Endothelial cell of umbilical vein (primary cell): ENCODE data around the gene SAMD5. TPM values are rescaled to one million over a fixed set of nuclear protein-coding genes. Genes with fewer than 3 reads are reported as not detected.

ENCODE experiments used
- BruUV-seq: library from RNA; stranded (reverse); fragments of 400-500 nt; replicated peaks from 2 replicates; lab custom pipeline; 2021; lab: Mats Ljungman, UMichigan
- CTCF ChIA-PET: fragments of 300-600, 350-600 bp; sonication (Branson Sonifier 250); formaldehyde crosslinking; loops from one replicate; lab custom pipeline; 2021; ENCODE audit warnings: antibody characterized with exemption, inconsistent platforms; lab: Charles Lee
- POLR2A ChIA-PET: fragments of 300-600, 350-600 bp; sonication (Branson Sonifier 250); formaldehyde crosslinking; loops from one replicate; lab custom pipeline; 2021; ENCODE audit warnings: antibody characterized with exemption, inconsistent platforms; lab: Charles Lee
- DNase-seq: peaks from one replicate; pipeline ENCODE4 v3.0.0-alpha.2; 2011; ENCODE audit warnings: low read depth, low spot score
- FAIRE-seq: peaks from 2 replicates; lab custom pipeline; 2011; peaks lifted over from hg19 to GRCh38; lab: Jason Lieb, UNC
- H2AFZ ChIP-seq: 2 replicates; pipeline ENCODE4 v1.6.0; 2012; ENCODE audit warnings: low read depth, low read length, control low read depth, inconsistent platforms
- H3K27ac ChIP-seq: 2 replicates; pipeline ENCODE4 v1.5.1; 2011; ENCODE audit warnings: low read depth, mild to moderate bottlenecking, control low read depth, low read length, moderate library complexity; ENCODE audit not compliant: insufficient read depth
- H3K27me3 ChIP-seq, 2 experiments: 2 replicates each; pipeline versions ENCODE4 v1.6.0 to v1.6.1; 2011; ENCODE audit warnings: low read length in 2 of 2, mixed read lengths in 1 of 2; ENCODE audit not compliant: control insufficient read depth in 2 of 2, insufficient read depth in 2 of 2
- H3K36me3 ChIP-seq, 2 experiments: 2 replicates in 1 of 2; 3 replicates in 1 of 2; pipeline ENCODE4 v1.5.1; 2011; ENCODE audit warnings: low read length in 2 of 2, mild to moderate bottlenecking in 1 of 2, moderate library complexity in 1 of 2; ENCODE audit not compliant: control insufficient read depth in 2 of 2, insufficient read depth in 2 of 2; ENCODE audit errors: extremely low read depth in 1 of 2
- H3K4me1 ChIP-seq: 3 replicates; pipeline ENCODE4 v1.5.1; 2011; ENCODE audit warnings: mild to moderate bottlenecking, low read length; ENCODE audit not compliant: control insufficient read depth, insufficient read depth; ENCODE audit errors: extremely low read depth
- H3K4me2 ChIP-seq: 2 replicates; pipeline ENCODE4 v1.6.1; 2011; ENCODE audit warnings: low read length, control low read depth, mixed read lengths; ENCODE audit not compliant: insufficient read depth
- H3K4me3 ChIP-seq, 3 experiments: fragments of 200-600 bp in 1 of 3; sonication (generic), shearing (Covaris generic) in 1 of 3; replicated peaks in 1 of 3; 2 replicates each; pipeline ENCODE4 v1.5.1; 2011 to 2016; ENCODE audit warnings: control low read depth in 3 of 3, low read length in 3 of 3, mild to moderate bottlenecking in 2 of 3, inconsistent platforms in 1 of 3, low read depth in 1 of 3, moderate library complexity in 1 of 3; ENCODE audit not compliant: insufficient read depth in 1 of 3
- H3K79me2 ChIP-seq: 2 replicates; pipeline ENCODE4 v1.6.0; 2012; ENCODE audit warnings: low read length, inconsistent platforms; ENCODE audit not compliant: control insufficient read depth, insufficient read depth
- H3K9ac ChIP-seq: replicated peaks from 2 replicates; pipeline ENCODE3; 2011; ENCODE audit warnings: low read length, control low read depth; ENCODE audit not compliant: insufficient read depth; ENCODE audit errors: extremely low read depth
- H3K9me1 ChIP-seq: replicated peaks from 3 replicates; pipeline ENCODE4 v1.6.0; 2011; ENCODE audit warnings: mild to moderate bottlenecking, low read length; ENCODE audit not compliant: control insufficient read depth, insufficient read depth; ENCODE audit errors: extremely low read depth
- H3K9me3 ChIP-seq: replicated peaks from 2 replicates; pipeline ENCODE4 v1.5.1; 2012; ENCODE audit warnings: low read length, inconsistent platforms; ENCODE audit not compliant: control insufficient read depth, insufficient read depth
- H4K20me1 ChIP-seq: replicated peaks from 2 replicates; pipeline ENCODE3; 2011; ENCODE audit warnings: mild to moderate bottlenecking, low read length; ENCODE audit not compliant: control insufficient read depth, insufficient read depth; ENCODE audit errors: extremely low read depth
- CTCF ChIP-seq, 2 donors: IDR thresholded peaks; 1 replicate in 1 of 2; 2 replicates in 1 of 2; pipeline ENCODE4 v1.5.1; 2011; ENCODE audit warnings: low read length in 2 of 2, mild to moderate bottlenecking in 2 of 2, moderate library complexity in 2 of 2, control low read depth in 1 of 2, inconsistent platforms in 1 of 2, low read depth in 1 of 2; ENCODE audit not compliant: insufficient read depth in 1 of 2; ENCODE audit errors: extremely low read depth in 1 of 2
- EZH2 ChIP-seq: IDR thresholded peaks from 2 replicates; pipeline ENCODE4 v1.6.1; 2012; ENCODE audit warnings: borderline replicate concordance, low read depth, mild to moderate bottlenecking, moderate library complexity, low read length, inconsistent platforms; ENCODE audit not compliant: severe bottlenecking
- FOS ChIP-seq: IDR thresholded peaks from 2 replicates; pipeline ENCODE4 v1.6.1; 2011; ENCODE audit warnings: mild to moderate bottlenecking, low read length, moderate library complexity, borderline replicate concordance; ENCODE audit not compliant: insufficient read depth
- GATA2 ChIP-seq: IDR thresholded peaks from 2 replicates; pipeline ENCODE4 v1.7.0; 2011; ENCODE audit warnings: low read depth, mild to moderate bottlenecking, moderate library complexity, mixed read lengths, low read length; ENCODE audit not compliant: insufficient read length, insufficient read depth
- JUN ChIP-seq: IDR thresholded peaks from 2 replicates; pipeline ENCODE4 v1.6.1; 2011; ENCODE audit warnings: borderline replicate concordance, low read depth; ENCODE audit not compliant: insufficient read length, insufficient read depth
- MAX ChIP-seq: IDR thresholded peaks from 2 replicates; pipeline ENCODE4 v1.6.1; 2011; ENCODE audit not compliant: insufficient read depth, insufficient read length
- MYC ChIP-seq: IDR thresholded peaks from one replicate; pipeline ENCODE4 v1.6.1; 2011; ENCODE audit warnings: mild to moderate bottlenecking, low read depth, low read length
- POLR2A ChIP-seq: IDR thresholded peaks from 2 replicates; pipeline ENCODE4 v1.6.1; 2012; ENCODE audit warnings: low read depth, mild to moderate bottlenecking, control low read depth, low read length
- POLR2AphosphoS5 ChIP-seq: IDR thresholded peaks from 2 replicates; pipeline ENCODE4 v1.6.1; 2012; ENCODE audit warnings: low read depth, mild to moderate bottlenecking, control low read depth, low read length, moderate library complexity; ENCODE audit not compliant: insufficient read depth
- dilution Hi-C: fragments of 300-500 bp; cut with MboI; formaldehyde crosslinking; loops from one replicate; pipeline ENCODE4 v1.15.0; 2019; ENCODE audit warnings: low sequenced_read_pairs; ENCODE audit not compliant: extremely low pct_ligation_motif_present
- intact Hi-C: fragments of 100-400 bp; cut with micrococcal nuclease; formaldehyde crosslinking; loops from one replicate; pipeline ENCODE4 v1.10.0; 2022
- polyA plus RNA-seq, 4 experiments: library from polyadenylated mRNA; depleted of rRNA in 3 of 4; stranded (reverse) in 3 of 4; unstranded in 1 of 4; fragments of >200 nt; gene quantifications; 2 replicates each; pipeline versions ENCODE4 v1.2.1 to v1.2.3, GENCODE V29; 2011 to 2012; ENCODE audit warnings: missing spikeins in 1 of 4
- total RNA-seq: library from RNA; stranded (reverse); gene quantifications from 2 replicates; pipeline ENCODE4 v1.2.3, GENCODE V29; 2021

Gene SAMD5
- total and polyA plus RNA-seq, 2 donors (not counting 3 experiments of a cell fraction or from before 2014, with no cell fraction given): 0.75 to 6.9 TPM

- POLR2A ChIA-PET: no interaction called here
- H3K4me2 ChIP-seq: no peak overlapping the region
- no peaks in the 10 kb centered on the region for H4K20me1 ChIP-seq
- H3K36me3 ChIP-seq: no peaks in the 10 kb centered on the region
- dilution Hi-C loops: no loop called here
- H3K79me2 ChIP-seq: no peaks in the 10 kb centered on the region
- BruUV-seq: no TSS peak
- no peak overlapping the region for H3K27ac ChIP-seq
- TF ChIP-seq JUN (no peak), MYC (no peak), CTCF (IDR thresholded peaks at IDR 0.05; ENCODE audit: extremely low read depth in 1 of 2, insufficient read depth in 1 of 2, low read depth in 1 of 2, low read length in 2 of 2) (no peak), POLR2A (no peak), POLR2AphosphoS5 (no peak), GATA2 (no peak), EZH2 (no peak), MAX (no peak), FOS (no peak)
- H2AFZ ChIP-seq: no peak overlapping the region
- no peak for FAIRE-seq
- intact Hi-C loops: no loop called here
- no peak for DNase-seq
- H3K4me3 ChIP-seq: no peak overlapping the region
- no peak overlapping the region for H3K9ac ChIP-seq
- CTCF ChIA-PET: no interaction called here
- H3K9me1 ChIP-seq: no peaks in the 10 kb centered on the region
- no peaks in the 10 kb centered on the region for H3K9me3 ChIP-seq
- no peaks in the 10 kb centered on the region for H3K4me1 ChIP-seq
- no peaks in the 10 kb centered on the region for H3K27me3 ChIP-seq
These were observed 40.5 kb downstream of the SAMD5 start for GRCh38 chr6:147548921-147549475.
